H9 (cell line): Measurements from ENCODE around the gene STIMATE. TPM values are rescaled to one million over a fixed set of nuclear protein-coding genes. Genes with fewer than 3 reads are reported as not detected.

Experiments
- DNase-seq: peaks from one replicate; pipeline ENCODE4 v3.0.0-alpha.2; 2017
- H2AFZ ChIP-seq: one replicate; pipeline ENCODE4 v1.6.1; 2013; ENCODE audit warnings: mild to moderate bottlenecking, low read length, control low read depth, moderate library complexity
- H2AK5ac ChIP-seq: 2 replicates; pipeline ENCODE4 v1.6.1; 2013; ENCODE audit warnings: low read length, control low read depth, mixed read lengths; ENCODE audit not compliant: insufficient read length
- H2BK120ac ChIP-seq: one replicate; pipeline ENCODE4 v1.6.1; 2013; ENCODE audit warnings: low read depth, mild to moderate bottlenecking, low read length, control low read depth, inconsistent platforms; ENCODE audit not compliant: poor library complexity, severe bottlenecking
- H2BK12ac ChIP-seq: 2 replicates; pipeline ENCODE4 v1.6.1; 2013; ENCODE audit warnings: low read length, control low read depth, mixed read lengths, low read depth; ENCODE audit not compliant: insufficient read length
- H2BK15ac ChIP-seq: 2 replicates; pipeline ENCODE4 v1.6.1; 2013; ENCODE audit warnings: low read depth, low read length, control low read depth
- H2BK20ac ChIP-seq: one replicate; pipeline ENCODE4 v1.6.1; 2013; ENCODE audit warnings: low read depth, mild to moderate bottlenecking, low read length, control low read depth, inconsistent platforms; ENCODE audit not compliant: poor library complexity, severe bottlenecking
- H2BK5ac ChIP-seq: 2 replicates; pipeline ENCODE4 v1.6.1; 2013; ENCODE audit warnings: low read length, control low read depth, mixed read lengths; ENCODE audit not compliant: insufficient read length
- H3K14ac ChIP-seq: 2 replicates; pipeline ENCODE4 v1.6.1; 2013; ENCODE audit warnings: low read length, control low read depth; ENCODE audit not compliant: insufficient read depth
- H3K18ac ChIP-seq: 2 replicates; pipeline ENCODE4 v1.6.1; 2013; ENCODE audit warnings: low read depth, mild to moderate bottlenecking, mixed read lengths, low read length, control low read depth; ENCODE audit not compliant: insufficient read length
- H3K23ac ChIP-seq: 2 replicates; pipeline ENCODE4 v1.6.1; 2013; ENCODE audit warnings: low read length, control low read depth, mixed read lengths, low read depth; ENCODE audit not compliant: insufficient read length
- H3K23me2 ChIP-seq: 2 replicates; pipeline ENCODE4 v1.6.1; 2013; ENCODE audit warnings: low read depth, mild to moderate bottlenecking, mixed read lengths, low read length, control low read depth; ENCODE audit not compliant: insufficient read length, poor library complexity, severe bottlenecking
- H3K27ac ChIP-seq: 2 replicates; pipeline ENCODE4 v1.5.1; 2013; ENCODE audit warnings: low read length, control low read depth, mixed read lengths, low read depth; ENCODE audit not compliant: insufficient read length
- H3K27me3 ChIP-seq: 2 replicates; pipeline ENCODE4 v1.6.1; 2013; ENCODE audit warnings: low read length, control low read depth, inconsistent platforms; ENCODE audit not compliant: insufficient read depth
- H3K4ac ChIP-seq: 2 replicates; pipeline ENCODE4 v1.6.1; 2013; ENCODE audit warnings: low read depth, mild to moderate bottlenecking, control low read depth, inconsistent platforms, low read length, moderate library complexity
- H3K4me1 ChIP-seq: 2 replicates; pipeline ENCODE4 v1.6.1; 2013; ENCODE audit warnings: low read length, control low read depth, inconsistent platforms; ENCODE audit not compliant: insufficient read depth
- H3K4me2 ChIP-seq: 2 replicates; pipeline ENCODE4 v1.6.1; 2013; ENCODE audit warnings: low read length, control low read depth, mixed read lengths; ENCODE audit not compliant: insufficient read length, insufficient read depth
- H3K56ac ChIP-seq: 2 replicates; pipeline ENCODE4 v1.6.1; 2013; ENCODE audit warnings: low read depth, mild to moderate bottlenecking, mixed read lengths, low read length, control low read depth; ENCODE audit not compliant: insufficient read length
- H3K79me1 ChIP-seq: 2 replicates; pipeline ENCODE4 v1.6.1; 2013; ENCODE audit warnings: low read depth, mild to moderate bottlenecking, moderate library complexity, low read length, control low read depth, inconsistent platforms; ENCODE audit not compliant: insufficient read depth, poor library complexity, severe bottlenecking
- H3K79me2 ChIP-seq: 2 replicates; pipeline ENCODE4 v1.6.1; 2013; ENCODE audit warnings: low read length, control low read depth, inconsistent platforms; ENCODE audit not compliant: insufficient read depth
- H3K9ac ChIP-seq: 2 replicates; pipeline ENCODE4 v1.6.1; 2013; ENCODE audit warnings: low read length, control low read depth, mixed read lengths; ENCODE audit not compliant: insufficient read length; ENCODE audit errors: extremely low read depth
- H3K9me3 ChIP-seq: one replicate; pipeline ENCODE4 v1.6.1; 2013; ENCODE audit warnings: low read depth, low read length, inconsistent platforms; ENCODE audit not compliant: control insufficient read depth
- H3T11ph ChIP-seq: one replicate; pipeline ENCODE4 v1.6.1; 2013; ENCODE audit warnings: mild to moderate bottlenecking, low read length, control low read depth, inconsistent platforms
- H4K20me1 ChIP-seq: one replicate; pipeline ENCODE4 v1.6.1; 2013; ENCODE audit not compliant: control insufficient read depth, insufficient read length, insufficient read depth
- H4K5ac ChIP-seq: 2 replicates; pipeline ENCODE4 v1.6.1; 2013; ENCODE audit warnings: low read depth, mild to moderate bottlenecking, mixed read lengths, low read length, control low read depth; ENCODE audit not compliant: insufficient read length
- H4K8ac ChIP-seq: replicated peaks from 2 replicates; pipeline ENCODE4 v1.6.1; 2013; ENCODE audit warnings: low read length, control low read depth, mixed read lengths, low read depth; ENCODE audit not compliant: insufficient read length
- H4K91ac ChIP-seq: 2 replicates; pipeline ENCODE4 v1.6.1; 2013; ENCODE audit warnings: low read depth, mild to moderate bottlenecking, moderate library complexity, mixed read lengths, low read length, control low read depth; ENCODE audit not compliant: insufficient read length
- H3K27ac Mint-ChIP-seq, 3 experiments: 2 replicates in 2 of 3; 3 replicates in 1 of 3; pipeline ENCODE4 v1.8.0; 2020 to 2021; ENCODE audit warnings: mixed read lengths in 3 of 3, mild to moderate bottlenecking in 1 of 3, moderate library complexity in 1 of 3
- H3K27me3 Mint-ChIP-seq: 2 replicates; pipeline ENCODE4 v1.8.0; 2021; ENCODE audit warnings: low read depth, mild to moderate bottlenecking, moderate library complexity, mixed read lengths
- H3K36me3 Mint-ChIP-seq, 3 experiments: 2 replicates in 2 of 3; 3 replicates in 1 of 3; pipeline ENCODE4 v1.8.0; 2020 to 2021; ENCODE audit warnings: low read depth in 3 of 3, mixed read lengths in 3 of 3; ENCODE audit not compliant: insufficient read depth in 1 of 3
- H3K4me1 Mint-ChIP-seq, 2 experiments: 2 replicates each; pipeline ENCODE4 v1.8.0; 2020; ENCODE audit warnings: mixed read lengths in 2 of 2
- H3K4me3 Mint-ChIP-seq, 2 experiments: 2 replicates in 1 of 2; 3 replicates in 1 of 2; pipeline ENCODE4 v1.8.0; 2020 to 2021; ENCODE audit warnings: mild to moderate bottlenecking in 2 of 2, mixed read lengths in 2 of 2, moderate library complexity in 1 of 2
- H3K9me3 Mint-ChIP-seq, 2 experiments: 2 replicates in 1 of 2; 3 replicates in 1 of 2; pipeline ENCODE4 v1.8.0; 2020; ENCODE audit warnings: mild to moderate bottlenecking in 2 of 2, mixed read lengths in 2 of 2, moderate library complexity in 1 of 2
- WGBS: extraction: QIAGEN DNeasy Blood & Tissue Kit; methylation state at CpG from one replicate; pipeline ENCODE4 v1.1.7; 2013; ENCODE audit warnings: missing lambda C conversion rate, low lambda C conversion rate, mixed read lengths; ENCODE audit not compliant: insufficient read length; ENCODE audit errors: extremely low coverage; 5-methylcytosine and 5-hydroxymethylcytosine counted together
- total RNA-seq: library from RNA; stranded (reverse); gene quantifications from 2 replicates; pipeline ENCODE4 v1.2.1, GENCODE V29; 2021
- TF ChIP-seq, protein P1 (sequence below): fragments of 200-600 bp; sonication (generic); conservative IDR thresholded peaks from 3 replicates; pipeline ENCODE4 v1.8.0; 2021; ENCODE audit warnings: antibody characterized with exemption, mild to moderate bottlenecking

STIMATE gene
- total RNA-seq, 1 experiment from 2014 or later = 25.6 TPM

DNA sequence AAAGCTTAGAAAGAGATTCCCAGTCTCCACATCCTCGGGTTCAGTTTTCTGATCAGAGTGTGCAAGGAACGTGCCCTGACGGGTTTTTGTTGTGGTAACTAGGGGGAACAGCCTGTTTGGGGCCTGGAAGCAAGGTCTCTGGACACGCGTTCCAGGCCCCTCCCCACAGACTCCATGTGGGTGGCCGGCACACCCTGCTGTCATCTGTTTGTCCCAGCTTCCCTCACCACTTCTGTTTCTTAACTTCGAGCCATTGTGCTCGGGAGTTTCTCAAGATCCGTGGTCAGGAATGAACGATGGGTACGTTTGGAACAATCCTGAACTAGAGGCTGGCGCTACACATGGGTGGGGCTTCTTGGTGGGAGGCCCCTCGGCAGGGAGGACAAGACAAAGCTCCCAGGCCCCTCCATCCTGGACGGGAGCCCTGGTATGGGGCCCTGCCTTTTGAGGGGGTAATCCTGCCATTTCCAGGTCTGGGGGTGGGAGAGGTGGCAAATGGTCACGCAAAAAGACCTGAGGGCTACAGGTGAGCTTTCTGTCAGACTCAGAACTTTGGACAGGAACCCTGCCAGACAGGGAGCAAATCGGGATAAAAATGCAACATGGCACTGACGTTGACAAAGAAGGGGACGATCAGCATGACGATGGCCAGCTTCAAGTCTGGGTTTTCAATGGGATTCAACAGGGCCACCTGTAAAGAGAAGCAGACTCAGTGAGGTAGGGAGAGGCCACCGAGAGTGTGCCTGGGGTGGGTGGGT lies 54.1 kb downstream of the STIMATE start:
- Mint-ChIP-seq H3K4me1 (peaks cover 8 to 18% of the 10 kb centered on the region in 2 experiments), H3K9me3 (no peaks in the 10 kb centered on the region; a peak in 1 of 5 replicates), H3K27ac (peak overlapping the region; percentile 40 to 85 (median 82); a peak in 4 of 7 replicates), H3K36me3 (peaks cover 12 to 19% (median 13%) of the 10 kb centered on the region in 3 experiments), H3K27me3 (no peaks in the 10 kb centered on the region), H3K4me3 (peak overlapping the region in 1 of 2 experiments; percentile 40; a peak in 1 of 5 replicates)
- H2BK12ac ChIP-seq = no peak overlapping the region
- H3K14ac ChIP-seq = no peak overlapping the region
- H3K27me3 ChIP-seq = no peaks in the 10 kb centered on the region
- H3K18ac ChIP-seq = no peak overlapping the region
- no peak overlapping the region for H2BK15ac ChIP-seq
- H3K79me2 ChIP-seq = no peaks in the 10 kb centered on the region
- no peaks in the 10 kb centered on the region for H3K79me1 ChIP-seq
- no peaks in the 10 kb centered on the region for H4K20me1 ChIP-seq
- H3K4me1 ChIP-seq = no peaks in the 10 kb centered on the region
- no peak overlapping the region for H2AK5ac ChIP-seq
- no peak overlapping the region for H4K91ac ChIP-seq
- no peak overlapping the region for H4K5ac ChIP-seq
- H2BK20ac ChIP-seq = no peak overlapping the region
- H3K27ac ChIP-seq = no peak overlapping the region
- no CpG with 5 or more reads among the region's 20 CpGs for WGBS
- H3K9ac ChIP-seq = no peak overlapping the region
- DNase-seq = no peak
- no peak overlapping the region for H3T11ph ChIP-seq
- H2BK5ac ChIP-seq = no peak overlapping the region
- H2AFZ ChIP-seq = no peak overlapping the region
- H4K8ac ChIP-seq = no peak overlapping the region
- no peak overlapping the region for H3K56ac ChIP-seq
- H2BK120ac ChIP-seq = no peak overlapping the region
- H3K23me2 ChIP-seq = no peaks in the 10 kb centered on the region
- no peak overlapping the region for H3K4me2 ChIP-seq
- H3K4ac ChIP-seq = no peak overlapping the region
- TF ChIP-seq, protein P1, sequence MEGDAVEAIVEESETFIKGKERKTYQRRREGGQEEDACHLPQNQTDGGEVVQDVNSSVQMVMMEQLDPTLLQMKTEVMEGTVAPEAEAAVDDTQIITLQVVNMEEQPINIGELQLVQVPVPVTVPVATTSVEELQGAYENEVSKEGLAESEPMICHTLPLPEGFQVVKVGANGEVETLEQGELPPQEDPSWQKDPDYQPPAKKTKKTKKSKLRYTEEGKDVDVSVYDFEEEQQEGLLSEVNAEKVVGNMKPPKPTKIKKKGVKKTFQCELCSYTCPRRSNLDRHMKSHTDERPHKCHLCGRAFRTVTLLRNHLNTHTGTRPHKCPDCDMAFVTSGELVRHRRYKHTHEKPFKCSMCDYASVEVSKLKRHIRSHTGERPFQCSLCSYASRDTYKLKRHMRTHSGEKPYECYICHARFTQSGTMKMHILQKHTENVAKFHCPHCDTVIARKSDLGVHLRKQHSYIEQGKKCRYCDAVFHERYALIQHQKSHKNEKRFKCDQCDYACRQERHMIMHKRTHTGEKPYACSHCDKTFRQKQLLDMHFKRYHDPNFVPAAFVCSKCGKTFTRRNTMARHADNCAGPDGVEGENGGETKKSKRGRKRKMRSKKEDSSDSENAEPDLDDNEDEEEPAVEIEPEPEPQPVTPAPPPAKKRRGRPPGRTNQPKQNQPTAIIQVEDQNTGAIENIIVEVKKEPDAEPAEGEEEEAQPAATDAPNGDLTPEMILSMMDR = no peak
- no peaks in the 10 kb centered on the region for H3K9me3 ChIP-seq
- no peak overlapping the region for H3K23ac ChIP-seq
